Measurements from ENCODE around the gene RNF130.

The RNF130 gene

DNA sequence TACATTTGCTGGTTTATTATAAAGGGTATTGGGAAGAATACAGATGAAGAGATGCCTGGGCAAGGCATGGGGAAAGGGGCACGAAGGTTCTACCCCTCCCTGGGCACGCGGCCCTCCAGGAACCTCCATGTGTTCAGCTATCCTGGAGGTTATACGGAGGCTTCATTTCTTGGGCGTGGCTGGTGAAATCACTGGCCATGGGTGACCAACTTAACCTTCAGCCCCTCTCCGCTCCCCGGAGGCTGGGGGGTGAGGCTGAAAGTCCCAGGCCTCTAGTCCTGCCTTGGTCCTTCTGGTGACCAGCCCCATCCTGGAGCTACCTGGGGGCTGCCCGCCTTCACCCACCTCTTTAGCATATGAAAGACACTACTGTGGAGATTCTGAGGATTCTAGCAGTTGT is 17.0 kb upstream of the RNF130 start:
- TF ChIP-seq, protein P1, sequence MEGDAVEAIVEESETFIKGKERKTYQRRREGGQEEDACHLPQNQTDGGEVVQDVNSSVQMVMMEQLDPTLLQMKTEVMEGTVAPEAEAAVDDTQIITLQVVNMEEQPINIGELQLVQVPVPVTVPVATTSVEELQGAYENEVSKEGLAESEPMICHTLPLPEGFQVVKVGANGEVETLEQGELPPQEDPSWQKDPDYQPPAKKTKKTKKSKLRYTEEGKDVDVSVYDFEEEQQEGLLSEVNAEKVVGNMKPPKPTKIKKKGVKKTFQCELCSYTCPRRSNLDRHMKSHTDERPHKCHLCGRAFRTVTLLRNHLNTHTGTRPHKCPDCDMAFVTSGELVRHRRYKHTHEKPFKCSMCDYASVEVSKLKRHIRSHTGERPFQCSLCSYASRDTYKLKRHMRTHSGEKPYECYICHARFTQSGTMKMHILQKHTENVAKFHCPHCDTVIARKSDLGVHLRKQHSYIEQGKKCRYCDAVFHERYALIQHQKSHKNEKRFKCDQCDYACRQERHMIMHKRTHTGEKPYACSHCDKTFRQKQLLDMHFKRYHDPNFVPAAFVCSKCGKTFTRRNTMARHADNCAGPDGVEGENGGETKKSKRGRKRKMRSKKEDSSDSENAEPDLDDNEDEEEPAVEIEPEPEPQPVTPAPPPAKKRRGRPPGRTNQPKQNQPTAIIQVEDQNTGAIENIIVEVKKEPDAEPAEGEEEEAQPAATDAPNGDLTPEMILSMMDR (IDR thresholded peaks at IDR 0.05; ENCODE audit: low read depth, low read length) = no peak

DNA sequence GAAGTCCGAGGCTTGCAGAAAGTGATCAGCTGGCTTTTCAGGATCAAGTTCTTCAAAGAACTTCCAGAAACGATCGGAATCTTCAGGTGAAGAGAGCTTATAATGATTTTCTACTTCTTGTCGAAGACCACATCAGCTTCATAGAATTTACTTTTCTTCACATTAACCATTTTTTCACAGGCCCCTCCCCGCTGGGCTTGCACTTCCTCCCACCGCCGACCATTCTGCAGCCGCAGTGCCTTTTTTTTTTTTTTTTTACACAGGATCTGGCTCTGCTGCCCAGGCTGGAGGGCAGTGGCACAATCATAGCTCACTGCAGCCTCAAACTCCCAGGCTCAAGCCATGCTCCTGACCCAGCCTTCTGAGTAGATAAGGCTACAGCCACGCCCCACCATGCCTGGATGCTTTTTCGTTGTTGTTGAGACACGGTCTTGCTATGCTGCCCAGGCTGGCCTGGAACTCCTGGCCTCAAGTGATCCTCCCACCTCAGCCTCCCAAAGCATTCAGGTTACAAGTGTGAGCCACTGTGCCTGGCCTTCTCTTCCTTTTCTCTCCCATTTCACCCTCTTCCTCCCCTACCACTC is 15.3 kb upstream of the RNF130 start:
- H3K4me3 ChIP-seq (ENCODE audit: low read depth, low read length) = no peak overlapping the region
- TF ChIP-seq, protein P1 (IDR thresholded peaks at IDR 0.05; ENCODE audit: low read depth, low read length) = no peak

More for the DNA sequence above, 17.0 kb upstream of the RNF130 start:
- no peak overlapping the region for H3K4me3 ChIP-seq (ENCODE audit: low read depth, low read length)

DNA sequence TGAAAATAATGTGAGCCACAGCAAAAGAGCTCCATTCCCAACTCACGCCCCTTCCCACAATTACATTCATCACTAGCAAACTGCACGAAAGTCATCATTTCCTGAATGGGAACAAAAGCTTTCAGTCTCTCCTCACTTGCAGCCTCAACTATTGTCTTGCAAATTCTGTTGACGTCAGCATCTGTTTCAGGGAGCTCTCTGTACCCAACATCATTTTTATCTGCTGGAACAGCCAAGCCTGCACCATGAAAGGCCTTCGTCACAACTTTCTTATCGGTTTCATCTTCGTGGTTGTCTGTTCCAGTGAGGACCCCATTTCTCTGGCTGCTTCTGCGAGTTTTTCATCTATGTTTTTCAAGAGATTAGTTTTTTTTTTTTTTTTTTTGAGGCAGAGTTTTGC is 14.3 kb upstream of the RNF130 start:
- TF ChIP-seq, protein P1 (IDR thresholded peaks at IDR 0.05; ENCODE audit: low read depth, low read length) = no peak
- no peak overlapping the region for H3K4me3 ChIP-seq (ENCODE audit: low read depth, low read length)

DNA sequence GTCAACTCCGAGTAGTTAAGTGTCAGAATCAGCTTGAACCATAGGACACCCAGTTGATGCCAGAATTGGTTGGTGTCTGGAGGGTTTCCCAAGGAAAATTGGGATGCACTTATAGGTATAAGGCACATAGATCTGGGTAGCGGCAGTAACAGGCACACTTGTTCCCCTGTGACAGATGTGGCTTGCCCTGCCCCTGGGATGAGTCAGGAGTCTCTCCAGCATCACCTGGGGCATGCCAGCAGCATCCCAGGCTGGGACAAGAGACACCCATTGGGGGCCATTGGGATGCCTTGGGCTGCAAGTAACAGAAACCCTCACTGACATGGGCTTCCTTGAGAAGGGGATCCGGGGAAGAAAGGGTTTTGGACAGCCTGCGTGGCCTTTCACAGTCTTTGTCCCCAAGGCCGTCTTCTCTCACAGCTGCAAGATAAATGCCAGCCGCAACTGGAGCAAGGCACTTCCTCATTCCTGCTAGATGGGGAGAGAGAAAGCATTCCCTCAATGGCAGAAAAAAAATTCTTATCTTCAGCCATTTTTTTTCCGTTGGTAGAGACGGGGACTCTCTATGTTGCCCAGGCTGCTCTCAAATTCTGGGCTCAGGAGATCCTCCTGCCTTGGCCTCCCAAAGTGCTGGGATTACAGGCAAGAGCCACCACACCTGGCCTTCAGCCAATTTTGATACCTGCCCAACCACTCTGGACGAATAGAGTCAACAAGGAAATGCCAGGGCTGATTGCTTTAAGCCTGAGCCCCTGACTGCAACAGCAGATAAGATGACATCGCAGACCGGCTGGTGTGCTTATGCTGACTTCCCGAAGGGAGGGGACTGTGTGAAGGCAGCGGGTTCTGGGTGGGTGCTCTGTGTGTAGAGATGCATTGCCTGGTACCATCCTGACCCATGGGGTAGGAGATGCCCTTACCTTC is 13.3 kb upstream of the RNF130 start:
- TF ChIP-seq, protein P1 (IDR thresholded peaks at IDR 0.05; ENCODE audit: low read depth, low read length) = no peak
- H3K4me3 ChIP-seq (ENCODE audit: low read depth, low read length) = no peak overlapping the region

DNA sequence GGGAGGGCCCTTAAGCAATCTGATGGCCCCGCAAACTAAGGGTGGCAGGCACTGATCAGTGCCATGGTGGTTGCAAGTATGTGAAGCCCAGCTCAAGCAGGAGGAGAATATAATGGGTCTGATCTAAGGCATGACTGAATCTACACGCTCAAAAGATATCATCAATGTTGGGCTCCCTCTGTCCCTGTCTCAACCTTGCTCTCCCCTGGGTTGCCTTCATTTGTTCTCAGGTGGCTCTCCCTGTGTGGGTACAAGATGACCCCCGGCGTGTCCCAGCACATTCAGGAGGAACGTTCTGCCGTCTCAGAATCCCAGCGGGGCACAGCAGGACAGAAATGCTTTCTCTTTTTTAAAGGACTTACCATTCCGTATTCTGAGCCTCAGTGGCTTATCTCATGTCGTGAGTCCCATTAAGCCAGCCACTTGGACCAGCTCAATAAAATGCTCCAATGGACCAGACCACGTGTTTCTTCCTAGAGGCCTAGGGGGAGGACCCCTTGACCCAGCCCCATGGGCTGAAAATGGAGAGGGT is 12.0 kb upstream of the RNF130 start:
- TF ChIP-seq, protein P1 (IDR thresholded peaks at IDR 0.05; ENCODE audit: low read depth, low read length) = no peak
- H3K4me3 ChIP-seq (ENCODE audit: low read depth, low read length) = no peak overlapping the region

DNA sequence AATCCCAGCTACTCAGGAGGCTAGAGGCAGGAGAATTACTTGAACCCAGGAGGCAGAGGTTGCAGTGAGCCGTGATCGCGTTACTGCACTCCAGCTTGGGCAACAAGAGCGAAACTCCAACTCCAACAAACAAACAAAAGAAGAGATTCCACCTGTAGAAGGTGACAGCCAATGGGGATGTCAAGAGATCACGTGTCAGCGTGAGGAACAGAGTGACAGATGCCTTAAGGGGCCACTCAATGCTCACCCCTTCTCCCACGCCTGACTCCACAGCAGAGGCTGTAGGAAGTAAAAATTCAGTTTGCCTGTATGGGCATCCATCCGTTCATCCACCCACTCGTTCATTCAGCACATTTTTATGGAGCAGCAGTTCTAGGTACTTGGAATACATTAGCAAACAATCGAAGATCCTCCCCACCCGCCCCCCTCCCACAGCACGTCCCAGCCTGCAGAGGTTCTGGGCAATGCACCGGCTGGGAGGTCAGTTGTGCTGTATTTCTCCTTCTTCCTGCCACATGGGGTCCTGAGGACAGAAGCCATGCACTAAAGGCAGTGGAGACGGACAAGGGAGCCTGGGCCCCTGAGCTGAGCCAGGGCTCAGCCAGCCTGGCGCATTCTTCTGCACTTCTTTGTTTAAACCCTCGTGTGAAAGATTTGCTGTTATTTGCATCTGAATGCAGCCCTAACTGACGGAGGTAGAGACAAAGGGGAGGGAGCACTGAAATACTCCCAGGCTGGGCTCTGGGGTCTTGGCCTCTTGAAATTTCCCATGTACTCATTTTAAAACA is 11.3 kb upstream of the RNF130 start:
- no peak overlapping the region for H3K4me3 ChIP-seq (ENCODE audit: low read depth, low read length)
- TF ChIP-seq, protein P1 (IDR thresholded peaks at IDR 0.05; ENCODE audit: low read depth, low read length) = no peak
